Smooth muscle cell (in vitro differentiated cells): ENCODE measurements around the gene DMKN. TPM values are rescaled to one million over a fixed set of nuclear protein-coding genes. Genes with fewer than 3 reads are reported as not detected.
A peak's percentile ranks its signal among the peaks of the same experiment; 100 is the strongest.

ENCODE experiments used
- DNase-seq: peaks from one replicate; lab custom pipeline; 2025; ENCODE audit not compliant: unreplicated experiment; lab: John Stamatoyannopoulos, UW
- H2AFZ ChIP-seq: fragments of 200-600 bp; sonication (generic); 2 replicates; pipeline ENCODE4 v1.6.0; 2016; ENCODE audit warnings: antibody characterized with exemption, low read depth, mild to moderate bottlenecking
- H3F3A ChIP-seq: fragments of 200-600 bp; sonication (generic); 2 replicates; pipeline ENCODE4 v1.6.0; 2017; ENCODE audit warnings: antibody characterized with exemption, low read depth
- H3K27ac ChIP-seq: fragments of 200-600 bp; sonication (generic); 2 replicates; pipeline ENCODE4 v1.5.1; 2016; ENCODE audit warnings: low read depth, mild to moderate bottlenecking
- H3K27me3 ChIP-seq: fragments of 200-600 bp; sonication (generic); 2 replicates; pipeline ENCODE4 v1.6.1; 2016; ENCODE audit warnings: low read depth, mild to moderate bottlenecking
- H3K36me3 ChIP-seq: fragments of 200-600 bp; sonication (generic); 2 replicates; pipeline ENCODE4 v1.5.1; 2016; ENCODE audit warnings: low read depth
- H3K4me1 ChIP-seq: fragments of 200-600 bp; sonication (generic); 2 replicates; pipeline ENCODE4 v1.5.1; 2016; ENCODE audit warnings: low read depth
- H3K4me2 ChIP-seq: fragments of 200-600 bp; sonication (generic); 2 replicates; pipeline ENCODE4 v1.6.0; 2016; ENCODE audit warnings: mild to moderate bottlenecking
- H3K4me3 ChIP-seq: fragments of 200-600 bp; sonication (generic); 2 replicates; pipeline ENCODE4 v1.5.1; 2016; ENCODE audit warnings: mild to moderate bottlenecking
- H3K79me2 ChIP-seq: fragments of 200-600 bp; sonication (generic); 2 replicates; pipeline ENCODE4 v1.6.0; 2016; ENCODE audit warnings: low read depth, mild to moderate bottlenecking
- H3K9ac ChIP-seq: fragments of 200-600 bp; sonication (generic); 2 replicates; pipeline ENCODE4 v1.6.0; 2016; ENCODE audit warnings: low read depth
- H3K9me3 ChIP-seq: fragments of 200-600 bp; sonication (generic); replicated peaks from 2 replicates; pipeline ENCODE4 v1.5.1; 2016; ENCODE audit warnings: low read depth
- H4K20me1 ChIP-seq: fragments of 200-600 bp; sonication (generic); 2 replicates; pipeline ENCODE4 v1.6.0; 2016; ENCODE audit warnings: low read depth
- WGBS: methylation state at CpG from one replicate; pipeline ENCODE4 v1.1.7; 2016; ENCODE audit warnings: low lambda C conversion rate; 5-methylcytosine and 5-hydroxymethylcytosine counted together
- polyA plus RNA-seq: library from polyadenylated mRNA; unstranded; fragments of >200 nt; fragmentation: Nextera tagmentation; extraction: Ambion mirVana; gene quantifications from 2 replicates; pipeline ENCODE4 v1.2.1, GENCODE V29; 2016
- total RNA-seq: library from RNA; depleted of rRNA; stranded (reverse); fragments of >200 nt; gene quantifications from 2 replicates; pipeline ENCODE4 v1.2.3, GENCODE V29; 2014
- TF ChIP-seq, protein P1 (sequence below): fragments of 200-600 bp; sonication (generic); IDR thresholded peaks from 2 replicates; pipeline ENCODE4 v1.5.1; 2017; ENCODE audit warnings: borderline replicate concordance, mild to moderate bottlenecking, antibody characterized with exemption; ENCODE audit not compliant: insufficient read depth, poor library complexity, severe bottlenecking

The DMKN gene
- total and polyA plus RNA-seq, 2 experiments from 2014 or later = 31.2 to 132 TPM

DNA sequence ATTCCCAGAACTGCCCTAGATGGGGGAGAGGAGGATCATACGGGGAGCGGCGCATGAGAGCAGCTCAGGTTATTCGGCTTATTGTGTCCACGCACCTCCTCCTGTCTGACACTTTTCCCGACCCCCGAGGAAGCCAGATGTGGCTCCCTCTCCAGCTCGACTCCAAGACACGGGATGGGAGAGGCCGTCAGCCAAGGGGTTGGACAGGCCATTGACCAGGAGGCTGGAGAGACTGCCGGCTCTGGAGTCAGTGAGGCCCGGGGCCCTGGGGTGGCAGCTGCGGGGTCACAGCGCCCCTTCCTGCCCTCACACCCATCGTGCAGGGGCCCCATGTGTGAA is 2.9 kb downstream of the DMKN start:
- peak overlapping the region; percentile 60 for H3K4me3 ChIP-seq
- peaks cover 7% of the 10 kb centered on the region for H3K4me1 ChIP-seq
- no peaks in the 10 kb centered on the region for H3K79me2 ChIP-seq
- no peak overlapping the region for H3K9ac ChIP-seq
- no peak overlapping the region for H3K27ac ChIP-seq
- no peaks in the 10 kb centered on the region for H3K9me3 ChIP-seq
- H3K36me3 ChIP-seq = no peaks in the 10 kb centered on the region
- TF ChIP-seq, protein P1, sequence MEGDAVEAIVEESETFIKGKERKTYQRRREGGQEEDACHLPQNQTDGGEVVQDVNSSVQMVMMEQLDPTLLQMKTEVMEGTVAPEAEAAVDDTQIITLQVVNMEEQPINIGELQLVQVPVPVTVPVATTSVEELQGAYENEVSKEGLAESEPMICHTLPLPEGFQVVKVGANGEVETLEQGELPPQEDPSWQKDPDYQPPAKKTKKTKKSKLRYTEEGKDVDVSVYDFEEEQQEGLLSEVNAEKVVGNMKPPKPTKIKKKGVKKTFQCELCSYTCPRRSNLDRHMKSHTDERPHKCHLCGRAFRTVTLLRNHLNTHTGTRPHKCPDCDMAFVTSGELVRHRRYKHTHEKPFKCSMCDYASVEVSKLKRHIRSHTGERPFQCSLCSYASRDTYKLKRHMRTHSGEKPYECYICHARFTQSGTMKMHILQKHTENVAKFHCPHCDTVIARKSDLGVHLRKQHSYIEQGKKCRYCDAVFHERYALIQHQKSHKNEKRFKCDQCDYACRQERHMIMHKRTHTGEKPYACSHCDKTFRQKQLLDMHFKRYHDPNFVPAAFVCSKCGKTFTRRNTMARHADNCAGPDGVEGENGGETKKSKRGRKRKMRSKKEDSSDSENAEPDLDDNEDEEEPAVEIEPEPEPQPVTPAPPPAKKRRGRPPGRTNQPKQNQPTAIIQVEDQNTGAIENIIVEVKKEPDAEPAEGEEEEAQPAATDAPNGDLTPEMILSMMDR = no peak
- 33% methylated on average over 15 of the region's 15 CpGs for WGBS
- peaks cover 8% of the 10 kb centered on the region for H3K27me3 ChIP-seq
- no peaks in the 10 kb centered on the region for H4K20me1 ChIP-seq
- no peak for DNase-seq
- no peaks in the 10 kb centered on the region for H3F3A ChIP-seq
- H3K4me2 ChIP-seq = peak overlapping the region; percentile 85
- H2AFZ ChIP-seq = peak overlapping the region; percentile 94

GRCh38 chr19:35509861-35510625 is 3.4 kb downstream of the DMKN start:
- Histone ChIP-seq H3K27me3 (peaks cover 8% of the 10 kb centered on the region), H3K4me2 (peak overlapping the region; percentile 85), H3F3A (no peaks in the 10 kb centered on the region), H3K36me3 (no peaks in the 10 kb centered on the region), H3K4me3 (peak overlapping the region; percentile 60), H3K79me2 (no peaks in the 10 kb centered on the region), H3K4me1 (peaks cover 7% of the 10 kb centered on the region), H3K9me3 (no peaks in the 10 kb centered on the region), H2AFZ (peak overlapping the region; percentile 94), H3K27ac (no peak overlapping the region), H4K20me1 (no peaks in the 10 kb centered on the region), H3K9ac (no peak overlapping the region)
- peak; percentile 17 for DNase-seq
- 2% methylated on average over 38 of the region's 39 CpGs for WGBS
- TF ChIP-seq, protein P1 = peak; percentile 97

- no peak overlapping the region for H3K27ac ChIP-seq
- DNase-seq = no peak
- H3K4me3 ChIP-seq = peak overlapping the region; percentile 60
- H2AFZ ChIP-seq = peak overlapping the region; percentile 94
- peak overlapping the region; percentile 85 for H3K4me2 ChIP-seq
- H3K4me1 ChIP-seq = peaks cover 7% of the 10 kb centered on the region
- H3K9me3 ChIP-seq = no peaks in the 10 kb centered on the region
- H3K36me3 ChIP-seq = no peaks in the 10 kb centered on the region
- H3K79me2 ChIP-seq = no peaks in the 10 kb centered on the region
- TF ChIP-seq, protein P1 = no peak
- peaks cover 8% of the 10 kb centered on the region for H3K27me3 ChIP-seq
- no peaks in the 10 kb centered on the region for H3F3A ChIP-seq
- WGBS = 15% methylated on average over 12 of the region's 12 CpGs
- no peaks in the 10 kb centered on the region for H4K20me1 ChIP-seq
- no peak overlapping the region for H3K9ac ChIP-seq
Measured at GRCh38 chr19:35509018-35509652, 4.3 kb downstream of the DMKN start.
